Peyer's patch (tissue), 4 donors: ENCODE results near the gene ALKBH3.

Source experiments
- CTCF ChIP-seq, 6 experiments: fragments of 450-650 bp in 4 of 6; fragments of 200-600 bp in 2 of 6; sonication (generic) in 1 of 6; IDR thresholded peaks; one replicate each; pipeline ENCODE4 v1.5.1; 2017 to 2019; ENCODE audit warnings: antibody characterized with exemption in 6 of 6, mild to moderate bottlenecking in 3 of 6, moderate library complexity in 1 of 6
- POLR2A ChIP-seq, 2 donors: fragments of 450-650 bp; IDR thresholded peaks; one replicate each; pipeline ENCODE4 v1.5.1; 2017; ENCODE audit warnings: antibody characterized with exemption in 2 of 2, mild to moderate bottlenecking in 2 of 2, moderate library complexity in 2 of 2

- TF ChIP-seq CTCF (IDR thresholded peaks at IDR 0.05) (no peak), POLR2A (IDR thresholded peaks at IDR 0.05) (no peak)
Measured at GRCh38 chr11:43955381-43956118, 74.9 kb downstream of the ALKBH3 start.
